Osteoblast (primary cell): ENCODE data around the gene CNTD1. TPM values are rescaled to one million over a fixed set of nuclear protein-coding genes. Genes with fewer than 3 reads are reported as not detected.
"Not testable (repeated sequence)": the region's sequence is repeated elsewhere in the genome, so short reads cannot be mapped to it uniquely, and the experiment has no call there.

Experiments used
- DNase-seq: peaks from one replicate; pipeline ENCODE4 v3.0.0; 2011; ENCODE audit warnings: low spot score, mixed read lengths; ENCODE audit not compliant: insufficient read length; ENCODE audit errors: missing footprints
- H2AFZ ChIP-seq: 2 replicates; pipeline ENCODE4 v1.6.0; 2011; ENCODE audit warnings: mild to moderate bottlenecking, low read length
- H3K27ac ChIP-seq: 2 replicates; pipeline ENCODE4 v1.5.1; 2011; ENCODE audit warnings: mild to moderate bottlenecking, low read depth, low read length, moderate library complexity
- H3K27me3 ChIP-seq: 2 replicates; pipeline ENCODE4 v1.6.0; 2012; ENCODE audit warnings: mild to moderate bottlenecking, control low read depth, inconsistent platforms, low read length, moderate library complexity; ENCODE audit not compliant: insufficient read depth
- H3K36me3 ChIP-seq: 2 replicates; pipeline ENCODE4 v1.5.1; 2011; ENCODE audit warnings: mild to moderate bottlenecking, low read length, control low read depth, moderate library complexity; ENCODE audit not compliant: insufficient read depth
- H3K4me1 ChIP-seq: 2 replicates; pipeline ENCODE4 v1.5.1; 2011; ENCODE audit warnings: mild to moderate bottlenecking, low read length, control low read depth, moderate library complexity; ENCODE audit not compliant: insufficient read depth
- H3K4me2 ChIP-seq: 2 replicates; pipeline ENCODE4 v1.6.0; 2011; ENCODE audit warnings: mild to moderate bottlenecking, low read length; ENCODE audit not compliant: insufficient read depth
- H3K4me3 ChIP-seq: fragments of 200-600 bp; sonication (generic); 3 replicates; pipeline ENCODE4 v1.5.1; 2012; ENCODE audit warnings: mild to moderate bottlenecking, low read length, inconsistent platforms; ENCODE audit not compliant: insufficient read depth
- H3K79me2 ChIP-seq: 2 replicates; pipeline ENCODE4 v1.6.0; 2012; ENCODE audit warnings: mild to moderate bottlenecking, low read length, control low read depth, inconsistent platforms; ENCODE audit not compliant: insufficient read depth
- H3K9me3 ChIP-seq: 2 replicates; pipeline ENCODE4 v1.5.1; 2011; ENCODE audit warnings: low read depth, low read length, control low read depth
- H4K20me1 ChIP-seq: 2 replicates; pipeline ENCODE4 v1.6.0; 2012; ENCODE audit warnings: mild to moderate bottlenecking, low read length, control low read depth; ENCODE audit not compliant: insufficient read depth
- small RNA-seq: library from RNA; depleted of rRNA; stranded (forward); fragments of <200 nt; gene quantifications from one replicate; pipeline ENCODE3, GENCODE V24; 2012
- total RNA-seq: library from RNA; depleted of rRNA; stranded (reverse); fragments of >200 nt; gene quantifications from 2 replicates; pipeline ENCODE4 v1.2.3, GENCODE V29; 2012
- TF ChIP-seq, protein P1 (sequence below): IDR thresholded peaks from 2 replicates; pipeline ENCODE4 v1.5.1; 2011; ENCODE audit warnings: mild to moderate bottlenecking, low read depth, low read length, moderate library complexity; ENCODE audit errors: extremely low read depth

Gene CNTD1
- total RNA-seq, 1 donor, result not detected

DNA sequence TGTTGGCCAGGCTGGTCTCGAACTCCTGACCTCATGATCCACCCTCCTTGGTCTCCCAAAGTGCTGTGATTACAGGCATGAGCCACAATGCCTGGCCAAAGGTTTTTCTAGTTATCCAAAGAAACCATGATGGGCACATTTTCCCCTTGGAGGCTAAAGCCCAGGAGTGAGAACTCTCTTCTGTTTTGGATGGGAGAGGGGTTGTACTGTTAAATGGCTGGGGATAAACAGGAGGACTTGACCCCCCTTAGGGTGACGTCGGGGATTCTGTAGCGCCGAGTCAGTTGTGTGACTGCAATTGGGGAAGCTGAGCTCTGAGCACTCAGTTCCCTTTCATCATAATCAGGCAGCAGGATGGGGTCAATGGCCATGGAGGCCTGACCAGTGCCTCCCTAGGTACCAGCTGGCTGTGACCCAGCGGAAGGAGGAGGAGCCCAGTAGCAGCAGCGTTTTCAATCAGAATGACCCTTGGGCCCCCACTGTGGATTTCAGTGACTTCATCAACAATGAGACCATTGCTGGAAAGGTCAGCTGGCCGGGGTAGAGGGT lies 56.5 kb downstream of the CNTD1 start:
- no peak overlapping the region for H2AFZ ChIP-seq
- H3K4me3 ChIP-seq, result no peak overlapping the region
- peaks cover 6% of the 10 kb centered on the region for H3K27me3 ChIP-seq
- no peaks in the 10 kb centered on the region for H3K9me3 ChIP-seq
- no peaks in the 10 kb centered on the region for H3K36me3 ChIP-seq
- no peak for DNase-seq
- no peaks in the 10 kb centered on the region for H4K20me1 ChIP-seq
- TF ChIP-seq, protein P1, sequence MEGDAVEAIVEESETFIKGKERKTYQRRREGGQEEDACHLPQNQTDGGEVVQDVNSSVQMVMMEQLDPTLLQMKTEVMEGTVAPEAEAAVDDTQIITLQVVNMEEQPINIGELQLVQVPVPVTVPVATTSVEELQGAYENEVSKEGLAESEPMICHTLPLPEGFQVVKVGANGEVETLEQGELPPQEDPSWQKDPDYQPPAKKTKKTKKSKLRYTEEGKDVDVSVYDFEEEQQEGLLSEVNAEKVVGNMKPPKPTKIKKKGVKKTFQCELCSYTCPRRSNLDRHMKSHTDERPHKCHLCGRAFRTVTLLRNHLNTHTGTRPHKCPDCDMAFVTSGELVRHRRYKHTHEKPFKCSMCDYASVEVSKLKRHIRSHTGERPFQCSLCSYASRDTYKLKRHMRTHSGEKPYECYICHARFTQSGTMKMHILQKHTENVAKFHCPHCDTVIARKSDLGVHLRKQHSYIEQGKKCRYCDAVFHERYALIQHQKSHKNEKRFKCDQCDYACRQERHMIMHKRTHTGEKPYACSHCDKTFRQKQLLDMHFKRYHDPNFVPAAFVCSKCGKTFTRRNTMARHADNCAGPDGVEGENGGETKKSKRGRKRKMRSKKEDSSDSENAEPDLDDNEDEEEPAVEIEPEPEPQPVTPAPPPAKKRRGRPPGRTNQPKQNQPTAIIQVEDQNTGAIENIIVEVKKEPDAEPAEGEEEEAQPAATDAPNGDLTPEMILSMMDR, result no peak
- H3K4me1 ChIP-seq, result no peaks in the 10 kb centered on the region
- H3K79me2 ChIP-seq, result no peaks in the 10 kb centered on the region
- H3K27ac ChIP-seq, result no peak overlapping the region
- no peak overlapping the region for H3K4me2 ChIP-seq

DNA sequence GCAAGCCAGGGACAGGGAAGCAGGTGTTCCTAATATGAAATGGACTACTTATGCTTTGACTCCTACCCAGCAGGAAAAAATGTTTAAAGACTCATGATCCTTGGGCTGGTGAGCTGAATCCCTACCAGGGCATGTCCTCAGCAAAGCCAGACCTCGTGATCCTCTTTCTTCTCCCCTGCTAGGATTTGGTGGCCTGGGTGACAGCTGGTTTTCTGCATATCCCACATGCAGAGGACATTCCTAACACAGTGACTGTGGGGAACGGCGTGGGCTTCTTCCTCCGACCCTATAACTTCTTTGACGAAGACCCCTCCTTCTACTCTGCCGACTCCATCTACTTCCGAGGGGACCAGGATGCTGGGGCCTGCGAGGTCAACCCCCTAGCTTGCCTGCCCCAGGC lies 57.4 kb downstream of the CNTD1 start:
- not testable (repeated sequence) for H3K27me3 ChIP-seq, H4K20me1 ChIP-seq, H2AFZ ChIP-seq, H3K36me3 ChIP-seq, H3K4me2 ChIP-seq, DNase-seq, H3K79me2 ChIP-seq, H3K4me1 ChIP-seq, H3K27ac ChIP-seq, H3K4me3 ChIP-seq, H3K9me3 ChIP-seq

DNA sequence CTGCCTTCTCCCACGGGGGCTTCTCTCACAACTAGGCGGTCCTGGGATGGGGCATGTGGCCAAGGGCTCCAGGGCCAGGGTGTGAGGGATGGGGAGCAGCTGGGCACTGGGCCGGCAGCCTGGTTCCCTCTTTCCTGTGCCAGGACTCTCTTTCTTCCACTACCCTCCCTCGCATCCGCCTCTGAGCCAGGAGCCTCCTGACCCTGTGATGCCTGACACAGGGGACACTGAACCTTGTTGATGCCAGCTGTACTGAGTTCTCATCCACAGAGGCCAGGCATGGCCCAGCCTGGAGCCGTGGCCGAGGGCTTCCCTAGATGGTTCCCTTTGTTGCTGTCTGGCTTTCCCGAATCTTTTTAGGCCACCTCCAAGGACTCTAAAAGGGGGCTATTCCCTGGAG lies 57.9 kb downstream of the CNTD1 start:
- not testable (repeated sequence) for H3K4me2 ChIP-seq, H3K79me2 ChIP-seq, H3K4me1 ChIP-seq, H3K4me3 ChIP-seq, H3K27me3 ChIP-seq, DNase-seq, H3K36me3 ChIP-seq, H4K20me1 ChIP-seq, H2AFZ ChIP-seq, H3K27ac ChIP-seq, H3K9me3 ChIP-seq

DNA sequence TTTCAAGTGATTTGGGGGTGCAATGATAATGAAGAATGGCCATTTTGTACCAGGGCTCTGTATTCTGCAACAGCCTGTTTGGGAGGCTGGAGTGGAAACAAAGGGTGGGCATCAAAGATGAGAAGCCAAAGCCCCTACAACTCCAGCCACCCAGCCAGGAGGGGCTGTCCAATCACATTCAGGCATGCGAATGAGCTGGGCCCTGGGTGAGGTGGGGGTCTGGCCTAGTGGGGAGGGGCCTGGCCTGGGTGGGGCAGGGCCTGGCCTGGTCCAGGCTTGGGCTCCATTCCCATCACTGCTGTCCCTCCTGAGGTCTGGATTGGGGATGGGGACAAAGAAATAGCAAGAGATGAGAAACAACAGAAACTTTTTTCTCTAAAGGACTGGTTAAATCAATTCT lies 58.7 kb downstream of the CNTD1 start:
- no peaks in the 10 kb centered on the region for H3K79me2 ChIP-seq
- no peak overlapping the region for H3K27ac ChIP-seq
- no peak overlapping the region for H3K4me2 ChIP-seq
- no peaks in the 10 kb centered on the region for H3K36me3 ChIP-seq
- H4K20me1 ChIP-seq, result no peaks in the 10 kb centered on the region
- H3K4me1 ChIP-seq, result no peaks in the 10 kb centered on the region
- H3K9me3 ChIP-seq, result no peaks in the 10 kb centered on the region
- TF ChIP-seq, protein P1, result no peak
- no peak for DNase-seq
- H3K27me3 ChIP-seq, result no peaks in the 10 kb centered on the region
- H2AFZ ChIP-seq, result no peak overlapping the region
- no peak overlapping the region for H3K4me3 ChIP-seq

Small RNA genes lying within 50 kb of the gene (small RNA-seq; reads per million reads assigned to genes)
- gene HMGN2P15, result not detected
- gene MIR6781, result not detected

Other genes starting within 250 kb of the CNTD1 start
- 1.1 and 1.5 TPM in 2 replicates for gene HSD17B1, start 245.9 kb upstream of the CNTD1 start, total RNA-seq
- 13.0 and 13.4 TPM in 2 replicates for gene COASY, start 236.7 kb upstream of the CNTD1 start, total RNA-seq
- 43.4 and 44.8 TPM in 2 replicates for gene MLX, start 231.8 kb upstream of the CNTD1 start, total RNA-seq
- gene PSMC3IP, start 221.1 kb upstream of the CNTD1 start, total RNA-seq, result 1.8 TPM in 2 replicates
- gene RETREG3, start 189.5 kb upstream of the CNTD1 start, total RNA-seq, result 81.0 and 90.1 TPM in 2 replicates
- 19.2 and 20.3 TPM in 2 replicates for gene TUBG1, start 189.2 kb upstream of the CNTD1 start, total RNA-seq
- gene TUBG2, start 139.6 kb upstream of the CNTD1 start, total RNA-seq, result 13.8 TPM in 2 replicates
- gene PLEKHH3, start 121.9 kb upstream of the CNTD1 start, total RNA-seq, result 14.7 and 19.9 TPM in 2 replicates
- 0.59 and 2.2 TPM in 2 replicates for gene CCR10, start 117.0 kb upstream of the CNTD1 start, total RNA-seq
- gene CNTNAP1, start 116.3 kb upstream of the CNTD1 start, total RNA-seq, result 18.6 and 19.2 TPM in 2 replicates
- 30.8 and 31.8 TPM in 2 replicates for gene EZH1, start 53.8 kb upstream of the CNTD1 start, total RNA-seq
- gene RAMP2, start 37.6 kb upstream of the CNTD1 start, total RNA-seq, result not detected in 2 replicates
- 46.7 and 55.7 TPM in 2 replicates for gene VPS25, start 25.4 kb upstream of the CNTD1 start, total RNA-seq
- gene WNK4, start 18.3 kb upstream of the CNTD1 start, total RNA-seq, result under 0.01 TPM in 1 of 2 replicates, not detected in the other
- 44.2 and 47.4 TPM in 2 replicates for gene COA3, start 157 bp upstream of the CNTD1 start, total RNA-seq
- 94.8 and 104 TPM in 2 replicates for gene BECN1, start 25.4 kb downstream of the CNTD1 start, total RNA-seq
- gene PSME3, start 34.5 kb downstream of the CNTD1 start, total RNA-seq, result 79.9 and 81.1 TPM in 2 replicates
- gene AOC2, start 45.7 kb downstream of the CNTD1 start, total RNA-seq, result 0.72 and 0.88 TPM in 2 replicates
- gene AOC3, start 52.3 kb downstream of the CNTD1 start, total RNA-seq, result under 0.01 TPM in 1 of 2 replicates, not detected in the other
- not detected in 2 replicates for gene G6PC1, start 101.9 kb downstream of the CNTD1 start, total RNA-seq
- 14.1 and 16.2 TPM in 2 replicates for gene AARSD1, start 165.6 kb downstream of the CNTD1 start, total RNA-seq
- under 0.01 and 0.29 TPM in 2 replicates for gene PTGES3L, start 181.2 kb downstream of the CNTD1 start, total RNA-seq
- 8.8 and 10.1 TPM in 2 replicates for gene RUNDC1, start 181.7 kb downstream of the CNTD1 start, total RNA-seq
- gene RPL27, start 199.6 kb downstream of the CNTD1 start, total RNA-seq, result 878 and 1,256 TPM in 2 replicates
- 28.6 and 45.2 TPM in 2 replicates for gene IFI35, start 207.9 kb downstream of the CNTD1 start, total RNA-seq
- 441 and 449 TPM in 2 replicates for gene VAT1, start 223.5 kb downstream of the CNTD1 start, total RNA-seq
- 0.29 and 0.36 TPM in 2 replicates for gene RND2, start 226.4 kb downstream of the CNTD1 start, total RNA-seq